ENCODE measurements around the gene BPIFB2. TPM values are rescaled to one million over a fixed set of nuclear protein-coding genes. Genes with fewer than 3 reads are reported as not detected.
"Not testable (repeated sequence)": the region's sequence is repeated elsewhere in the genome, so short reads cannot be mapped to it uniquely, and the experiment has no call there.

Gene BPIFB2
- polyA plus RNA-seq, 5 donors, result not detected

GRCh38 chr20:32970115-32970972 lies 37.2 kb upstream of the BPIFB2 start:
- no peak for DNase-seq

- no peak for DNase-seq
Measured at GRCh38 chr20:32970973-32971300, 36.6 kb upstream of the BPIFB2 start.

DNA sequence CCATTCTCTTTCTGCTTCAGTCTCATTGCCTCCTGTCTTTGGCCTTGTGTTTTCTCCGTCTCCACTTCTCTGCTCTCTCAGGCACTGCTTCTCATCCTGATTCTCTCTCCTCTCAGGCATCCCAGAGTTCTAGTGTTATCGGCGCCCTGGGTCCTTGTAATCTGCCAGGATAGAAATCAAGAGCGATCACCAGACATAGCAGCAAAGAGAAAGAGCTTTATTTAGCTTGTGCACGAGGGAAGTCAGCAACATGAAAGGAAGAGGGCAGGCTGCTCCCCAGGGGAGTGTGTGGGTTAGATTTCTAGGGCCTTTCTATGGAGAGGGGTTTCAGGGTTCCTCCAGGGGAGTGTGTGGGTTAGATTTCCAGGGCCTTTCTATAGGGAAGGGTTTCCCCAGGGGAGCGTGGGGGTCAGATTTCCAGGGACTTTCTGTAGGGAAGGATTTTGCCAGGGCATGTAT lies 35.8 kb upstream of the BPIFB2 start:
- no peak for DNase-seq

DNA sequence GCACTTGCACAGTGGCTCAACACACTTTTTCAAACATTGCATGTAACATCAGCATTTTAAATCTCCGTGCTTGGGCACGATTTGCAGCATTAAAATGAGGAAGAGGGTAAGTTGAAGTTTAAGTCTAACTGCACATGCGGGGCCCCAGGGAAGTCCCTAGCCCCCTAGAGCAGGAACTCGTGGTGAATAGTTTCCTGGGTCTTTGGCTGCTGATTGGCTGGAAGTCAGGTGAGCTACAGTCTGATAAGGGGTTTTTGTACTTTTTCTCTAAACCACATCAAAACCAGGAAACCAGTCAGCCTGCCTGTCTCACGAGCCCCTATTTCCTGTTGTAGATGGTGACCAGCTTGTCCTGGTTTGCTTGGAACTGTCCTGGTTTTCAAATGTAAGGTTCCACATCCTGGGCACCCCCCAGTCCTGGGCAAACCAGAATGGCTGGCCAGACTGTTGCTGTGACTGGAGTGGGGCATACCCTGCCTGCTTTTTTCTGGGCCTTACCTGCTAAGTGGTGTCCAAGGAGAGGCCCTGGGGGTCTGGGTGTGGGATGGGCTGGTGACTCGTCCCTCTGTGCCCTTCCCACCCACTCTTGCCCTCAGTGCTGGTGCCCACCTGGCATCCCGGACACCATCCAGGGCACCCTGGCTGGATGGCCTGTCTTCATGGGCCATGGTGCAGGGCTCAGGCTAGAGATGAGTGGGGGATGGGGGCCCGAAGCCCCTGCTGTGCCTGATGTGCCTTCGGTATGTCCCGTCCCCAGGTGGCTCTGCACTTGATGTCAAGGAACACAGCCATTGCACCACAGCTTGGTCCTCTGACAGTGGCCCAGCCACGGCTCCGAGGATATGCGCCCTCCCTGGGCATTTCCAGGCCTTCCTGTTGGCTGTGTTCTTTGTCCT lies 35.1 kb upstream of the BPIFB2 start:
- no peak for DNase-seq

DNA sequence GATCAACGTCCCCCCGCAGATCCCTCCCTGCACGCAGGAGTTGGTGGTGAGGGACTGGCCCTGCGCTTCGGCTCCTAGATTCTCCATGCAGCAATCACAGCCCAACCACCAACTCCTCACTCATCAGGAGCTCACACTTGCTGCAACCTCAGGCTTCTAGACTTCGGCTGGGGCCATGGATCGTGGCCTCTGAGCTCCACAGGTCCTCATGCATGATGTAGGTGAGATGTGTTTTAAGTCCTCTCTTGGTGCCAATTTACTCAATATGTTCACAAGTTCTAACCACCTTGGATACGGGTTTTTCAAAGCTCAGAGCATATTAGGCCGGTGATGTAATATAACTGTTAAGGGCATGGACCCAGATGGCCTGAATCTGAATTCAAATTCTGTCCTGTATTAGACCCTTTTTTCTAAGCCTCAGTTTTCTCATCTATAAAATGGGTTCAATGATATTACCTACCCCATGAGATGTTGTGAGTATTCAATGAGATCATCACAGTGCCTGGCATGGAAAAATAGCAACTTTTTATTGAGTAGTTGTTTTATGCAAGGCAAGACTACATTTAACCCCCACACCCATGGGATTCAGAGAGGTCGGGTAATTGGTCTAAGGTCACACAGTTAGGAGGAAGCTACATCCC lies 34.3 kb upstream of the BPIFB2 start:
- DNase-seq, result no peak

- DNase-seq, result not testable (repeated sequence)
Measured at GRCh38 chr20:32974204-32975064, 33.1 kb upstream of the BPIFB2 start.

DNA sequence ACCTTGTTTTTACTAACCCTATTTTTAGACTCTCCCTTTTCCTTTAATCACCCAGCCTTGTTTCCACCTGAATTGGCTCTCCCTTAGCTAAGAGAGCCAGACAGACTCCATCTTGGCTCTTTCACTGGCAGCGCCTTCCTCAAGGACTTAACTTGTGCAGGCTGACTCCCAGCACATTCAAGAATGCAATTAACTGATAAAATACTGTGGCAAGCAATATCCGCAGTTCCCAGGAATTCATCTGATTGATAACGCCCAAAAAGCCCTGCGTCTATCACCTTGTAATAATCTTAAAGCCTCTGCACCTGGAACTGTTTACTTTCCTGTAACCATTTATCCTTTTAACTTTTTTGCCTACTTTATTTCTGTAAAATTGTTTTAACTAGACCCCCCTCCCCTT lies 32.4 kb upstream of the BPIFB2 start:
- not testable (repeated sequence) for DNase-seq

DNA sequence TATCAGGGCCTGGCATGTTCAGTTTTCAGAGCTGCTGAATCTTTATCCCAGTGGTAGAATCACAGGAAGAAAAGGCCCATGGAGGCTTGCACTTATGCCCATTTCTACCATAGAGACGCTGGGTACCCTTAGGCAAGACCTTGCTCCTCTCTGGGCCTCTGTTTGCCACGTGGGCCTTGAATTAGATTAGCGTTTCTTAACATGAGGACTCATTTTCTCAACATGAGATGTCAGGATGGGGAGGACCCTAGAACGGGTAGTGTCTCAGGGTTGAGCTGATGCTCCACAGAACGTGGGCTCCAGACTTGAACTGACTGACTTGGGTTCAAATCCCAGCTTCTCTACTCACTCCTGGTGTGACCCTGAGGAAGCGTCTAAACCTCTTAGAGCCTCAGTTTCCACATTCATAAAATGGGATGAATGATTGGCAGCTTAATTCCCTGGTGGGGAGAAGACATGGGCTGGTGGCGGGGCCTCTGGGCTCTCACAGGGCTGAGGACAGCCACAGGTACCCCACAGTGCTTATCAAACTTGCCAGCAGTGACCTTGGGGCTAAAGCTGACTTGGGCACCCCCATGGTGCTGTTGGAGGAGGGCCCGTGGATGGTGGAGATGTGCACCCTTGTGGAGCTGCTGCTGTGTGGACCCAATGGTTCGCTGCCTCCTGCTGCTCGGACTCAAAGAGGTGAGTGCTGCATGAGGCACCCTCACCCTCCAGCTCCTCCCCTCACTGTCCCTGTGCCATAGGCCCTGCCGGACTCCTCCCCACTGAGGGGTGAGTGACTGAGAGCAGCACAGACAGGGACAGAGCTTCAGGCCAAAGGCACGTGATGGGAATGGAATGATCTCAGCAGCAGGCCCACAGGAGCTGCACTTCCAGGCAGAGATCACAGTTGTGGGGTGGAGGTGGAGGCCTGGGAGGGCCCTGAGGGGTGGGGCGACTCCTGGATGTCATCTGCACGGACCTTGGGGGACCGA lies 31.5 kb upstream of the BPIFB2 start:
- DNase-seq, result no peak

DNA sequence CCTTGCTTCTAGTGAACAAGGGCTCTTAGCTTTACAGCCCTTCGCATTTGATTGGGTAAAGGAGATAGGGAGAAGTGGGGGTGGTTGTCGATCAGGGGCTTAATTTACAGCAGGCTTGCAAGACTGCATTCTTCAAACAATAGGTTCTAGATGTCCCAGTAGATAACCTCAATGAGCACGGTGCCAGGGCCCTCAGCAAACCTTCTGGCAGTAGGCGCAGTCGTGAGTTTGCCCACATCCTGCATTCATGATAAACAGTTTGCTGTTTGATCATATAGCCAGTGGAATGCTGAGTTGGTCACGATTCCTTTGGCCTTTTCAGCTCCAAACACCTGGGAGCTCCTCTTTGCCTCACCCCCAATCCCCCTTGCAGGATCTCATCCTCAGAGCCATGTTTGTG lies 30.8 kb upstream of the BPIFB2 start:
- DNase-seq, result no peak

GRCh38 chr20:32977281-32978008 lies 30.1 kb upstream of the BPIFB2 start:
- DNase-seq, result no peak

DNA sequence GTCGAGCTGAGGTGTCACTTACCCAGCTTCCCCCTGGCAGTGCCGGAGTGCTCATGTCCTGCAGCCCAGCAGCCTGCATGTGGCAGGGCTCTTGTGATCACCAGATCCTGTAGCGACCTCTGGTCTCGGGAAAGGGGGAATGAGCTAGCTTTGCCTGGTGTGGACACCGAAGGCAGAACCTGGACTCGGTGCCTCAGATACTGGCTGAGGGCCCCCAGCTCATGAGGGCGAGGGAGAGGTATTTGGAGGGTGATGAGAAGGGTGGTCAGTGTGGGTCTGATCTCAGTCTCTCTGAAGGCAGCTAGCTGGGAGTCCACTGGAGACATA lies 29.5 kb upstream of the BPIFB2 start:
- DNase-seq, result no peak

- DNase-seq, result no peak
Measured at GRCh38 chr20:32979201-32979998, 28.1 kb upstream of the BPIFB2 start.

GRCh38 chr20:32980131-32980941 lies 27.2 kb upstream of the BPIFB2 start:
- DNase-seq, result no peak

DNA sequence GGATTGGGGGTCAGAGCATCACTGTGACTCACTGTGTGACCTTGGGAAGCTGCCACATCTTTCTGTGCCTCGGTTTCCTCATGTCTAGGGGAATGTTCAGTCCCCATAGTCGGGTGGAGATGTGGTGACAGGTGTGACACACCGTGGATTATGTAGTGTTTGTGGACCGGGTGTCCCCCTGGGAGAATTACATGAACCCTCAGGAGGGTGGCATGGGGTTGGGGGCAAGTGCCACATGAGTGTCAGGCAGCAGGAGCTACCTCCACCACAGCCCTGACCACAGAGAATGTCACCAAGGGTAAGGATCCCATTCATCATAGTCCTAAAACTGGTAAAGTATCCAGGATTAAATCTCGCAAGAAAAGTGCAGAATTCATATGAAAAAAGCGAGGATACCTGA lies 26.5 kb upstream of the BPIFB2 start:
- no peak for DNase-seq

GRCh38 chr20:32982617-32983458 lies 24.7 kb upstream of the BPIFB2 start:
- no peak for DNase-seq

GRCh38 chr20:32983459-32984112 lies 23.9 kb upstream of the BPIFB2 start:
- DNase-seq, result no peak
